NCI-H187 (cell line): ENCODE results near the gene CS.

ENCODE experiments used
- DNase-seq, 2 experiments: peaks; one replicate each; lab custom pipeline; 2025; lab: John Stamatoyannopoulos, UW

The CS gene

GRCh38 chr12:56247923-56248322, 52.2 kb downstream of the CS start:
- no peak for DNase-seq

- no peak for DNase-seq
Observed at GRCh38 chr12:56244494-56244893, 55.6 kb downstream of the CS start.

- no peak for DNase-seq
Observed at GRCh38 chr12:56243731-56244181, 56.4 kb downstream of the CS start.

- no peak for DNase-seq
Observed at GRCh38 chr12:56242986-56243385, 57.1 kb downstream of the CS start.

GRCh38 chr12:56241424-56242303, 58.5 kb downstream of the CS start:
- DNase-seq = no peak

GRCh38 chr12:56237552-56237951, 62.6 kb downstream of the CS start:
- no peak for DNase-seq

- DNase-seq = no peak
Observed at GRCh38 chr12:56236985-56237384, 63.1 kb downstream of the CS start.

GRCh38 chr12:56236091-56236490, 64.0 kb downstream of the CS start:
- DNase-seq = no peak

GRCh38 chr12:56234746-56235436, 65.2 kb downstream of the CS start:
- no peak for DNase-seq

GRCh38 chr12:56231184-56231582, 68.9 kb downstream of the CS start:
- no peak for DNase-seq

- no peak for DNase-seq
Observed at GRCh38 chr12:56230432-56231183, 69.5 kb downstream of the CS start.

- DNase-seq = no peak
Observed at GRCh38 chr12:56229916-56230431, 70.2 kb downstream of the CS start, which contains the start of gene SLC39A5. SLC39A5 (plus strand) TSS chr12:56230051; CDS start chr12:56231275, 1,224 bp downstream.

- no peak for DNase-seq
Observed at GRCh38 chr12:56229082-56229481, 71.0 kb downstream of the CS start.

- DNase-seq = no peak
Observed at GRCh38 chr12:56224954-56225353, 75.2 kb downstream of the CS start.

GRCh38 chr12:56224102-56224701, 75.9 kb downstream of the CS start, which contains the start of gene NABP2:
NABP2 (plus strand) TSS chr12:56224342; CDS start chr12:56224857, 515 bp downstream.
- peak; percentile 95 to 96 for DNase-seq

- no peak for DNase-seq
Observed at GRCh38 chr12:56223571-56224101, 76.5 kb downstream of the CS start.

GRCh38 chr12:56222531-56222895, 77.6 kb downstream of the CS start:
- peak in 1 of 2 experiments; percentile 46 for DNase-seq

- peak; percentile 95 to 97 for DNase-seq
Observed at GRCh38 chr12:56221757-56222530, 78.2 kb downstream of the CS start, which contains the start of gene RNF41. RNF41 (minus strand) TSS chr12:56221922; CDS start chr12:56214047, 7,875 bp downstream.
